T47D (cell line): Measurements from ENCODE around the gene EID1.

Source experiments
- DNase-seq, 2 experiments: peaks; one replicate each; pipeline versions ENCODE4 v3.0.0 to v3.0.0-alpha.2; 2011 to 2012; ENCODE audit warnings: low read depth in 1 of 2, low spot score in 1 of 2
- JUND ChIP-seq: IDR thresholded peaks from 2 replicates; pipeline ENCODE4 v1.6.1; 2012; ENCODE audit warnings: low read depth
- in situ Hi-C: cut with HindIII; loops from 2 replicates; pipeline ENCODE4 v1.10.0; 2016; ENCODE audit warnings: low sequenced_read_pairs, low pct_unique_long_range_greater_than_20kb

The EID1 gene

DNA sequence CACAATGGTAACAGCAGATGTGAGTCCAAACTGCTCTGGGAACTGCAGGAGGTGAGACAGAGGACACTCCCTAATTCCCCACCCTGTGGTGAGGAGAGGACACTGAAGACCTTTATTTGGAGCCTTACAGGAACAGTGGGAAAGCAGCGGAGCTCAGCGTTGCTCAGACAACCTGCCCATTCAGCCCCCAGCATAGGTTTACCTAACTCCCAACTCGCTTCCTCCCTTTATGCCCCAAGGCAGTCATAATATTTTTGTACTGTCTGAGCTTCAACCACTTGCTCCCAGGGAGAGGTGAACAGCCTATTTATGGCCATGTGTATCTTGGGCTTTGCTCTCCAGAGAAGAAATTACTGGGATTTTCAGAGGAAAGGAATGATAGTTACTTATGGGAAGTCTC, 51.7 kb downstream of the EID1 start:
- no peak for TF ChIP-seq JUND
- peak in 1 of 2 experiments; percentile 9 for DNase-seq
- in situ Hi-C loops = no loop called here
